ENCODE data around the gene CCDC187.

- TF ChIP-seq CTCF (IDR thresholded peaks at IDR 0.05) (no peak), POLR2A (IDR thresholded peaks at IDR 0.05) (no peak), POLR2AphosphoS5 (IDR thresholded peaks at IDR 0.05) (no peak), EP300 (IDR thresholded peaks at IDR 0.05) (no peak)
Measured at GRCh38 chr9:136232969-136233368, 70.9 kb downstream of the CCDC187 start.
